ENCODE results near the gene FNDC3B.
"Not testable (repeated sequence)": the region's sequence is repeated elsewhere in the genome, so short reads cannot be mapped to it uniquely, and the experiment has no call there.

Gene FNDC3B

DNA sequence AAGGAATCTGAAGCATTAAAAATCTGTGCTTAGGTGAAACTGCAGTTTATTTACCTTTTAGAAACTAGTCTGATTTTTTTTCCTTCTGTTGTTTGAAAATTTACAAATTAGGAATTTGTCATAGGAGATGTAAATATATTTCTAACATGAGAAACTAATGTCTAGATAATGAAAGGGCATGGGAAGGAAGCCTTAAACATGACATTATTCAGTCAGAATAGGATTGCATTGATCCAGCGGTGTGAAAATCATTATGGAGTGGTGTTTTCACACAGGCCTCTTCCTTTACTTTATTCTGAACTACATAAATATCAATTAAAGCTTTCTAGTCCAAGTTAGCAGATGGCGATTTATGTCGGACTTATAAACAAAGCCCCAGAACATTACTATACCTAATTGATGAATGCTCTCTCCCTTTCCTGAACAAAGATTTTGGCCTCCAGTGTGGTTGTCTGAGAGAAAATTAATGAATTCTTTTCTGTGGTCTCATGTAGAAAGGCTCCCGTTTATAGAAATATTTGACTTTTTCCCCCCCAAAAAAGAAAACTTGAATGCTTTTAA lies 37.9 kb downstream of the FNDC3B start:
- DNase-seq, result no peak

DNA sequence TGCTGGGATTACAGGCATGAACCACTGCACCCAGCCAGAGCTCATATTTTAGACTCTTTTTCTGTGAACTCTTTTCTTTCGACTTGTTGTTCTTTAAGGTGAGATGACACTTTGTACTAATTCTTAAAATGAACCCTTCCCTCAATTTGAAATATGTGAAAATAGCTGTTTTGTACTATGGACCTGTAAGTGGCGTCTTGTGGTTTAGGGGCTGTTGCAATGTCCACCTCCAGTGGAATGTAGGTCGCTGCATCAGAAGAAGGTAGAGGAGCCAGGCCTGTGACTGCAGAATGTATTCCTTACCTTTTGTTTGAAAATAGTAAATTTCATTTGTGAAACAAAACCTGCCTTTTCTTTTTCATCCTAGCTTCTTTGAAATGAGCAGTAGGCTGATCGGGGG lies 38.9 kb downstream of the FNDC3B start:
- no peak for DNase-seq

DNA sequence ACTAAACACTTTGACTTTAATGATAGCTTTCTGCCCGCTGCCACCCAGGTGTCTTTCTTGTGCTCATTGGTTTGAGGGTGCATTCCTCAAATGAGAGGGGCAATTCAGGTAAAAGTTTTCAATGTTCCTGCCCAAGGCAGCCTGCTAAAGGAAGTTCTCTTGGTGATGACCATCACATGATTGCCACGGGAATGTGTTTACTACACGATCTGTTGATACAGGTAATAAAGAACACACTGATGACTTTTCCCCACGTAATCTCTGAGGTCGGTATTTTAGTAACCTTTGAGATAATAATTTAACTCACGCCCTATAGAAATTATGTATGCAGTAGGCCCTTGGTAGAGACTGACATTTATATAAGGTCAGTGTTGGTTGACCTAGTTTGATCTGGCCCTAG lies 39.3 kb downstream of the FNDC3B start:
- no peak for DNase-seq

DNA sequence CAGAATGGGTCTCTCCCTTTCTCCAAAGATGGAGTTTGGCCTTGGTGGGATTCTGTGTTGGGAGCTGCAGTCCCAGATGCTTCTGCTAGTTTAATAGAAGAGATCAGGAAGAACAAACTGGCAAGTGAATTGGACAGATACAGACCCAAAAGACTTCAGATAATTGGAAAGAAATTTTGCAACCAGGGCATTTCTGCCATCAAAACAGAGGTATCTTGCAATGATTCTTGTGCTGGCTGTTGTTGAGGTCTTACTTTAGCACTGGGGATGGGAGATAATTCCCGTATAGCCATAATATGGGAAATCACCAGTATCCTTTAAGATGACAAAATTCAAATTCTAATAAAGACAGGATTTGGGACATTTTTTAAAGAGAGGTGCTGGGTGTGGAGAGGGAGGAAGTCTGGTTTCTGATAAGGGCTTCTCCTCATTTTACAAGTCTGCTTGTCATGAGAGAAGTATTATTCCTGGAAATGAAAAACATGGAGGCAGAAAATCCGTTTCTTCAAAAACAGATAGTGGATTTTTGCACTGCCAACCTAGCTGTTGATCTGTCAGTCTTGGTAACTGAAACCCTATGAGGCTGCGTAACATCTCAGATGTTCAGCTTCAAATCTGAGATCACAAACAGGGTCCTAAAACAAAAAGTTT lies 40.1 kb downstream of the FNDC3B start:
- DNase-seq, result no peak

DNA sequence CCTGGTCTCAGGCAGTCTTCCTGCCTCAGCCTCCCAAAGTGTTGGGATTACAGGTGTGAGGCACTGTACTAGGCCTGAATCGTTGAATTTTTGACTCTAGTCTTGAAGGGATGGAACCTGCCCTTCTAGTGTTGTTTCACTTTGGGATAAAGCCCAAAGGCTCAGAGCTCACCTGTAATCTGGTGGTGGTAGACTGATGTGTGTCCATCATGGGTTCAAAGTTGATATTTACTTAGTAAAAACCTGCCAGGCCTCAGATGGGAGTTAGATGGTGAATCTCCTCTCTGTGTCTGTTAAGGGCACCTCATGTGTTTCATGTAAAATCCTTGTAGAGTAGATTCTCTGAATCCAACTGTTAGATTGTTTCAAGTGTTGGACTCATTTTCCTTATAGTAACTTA lies 41.1 kb downstream of the FNDC3B start:
- no peak for DNase-seq

DNA sequence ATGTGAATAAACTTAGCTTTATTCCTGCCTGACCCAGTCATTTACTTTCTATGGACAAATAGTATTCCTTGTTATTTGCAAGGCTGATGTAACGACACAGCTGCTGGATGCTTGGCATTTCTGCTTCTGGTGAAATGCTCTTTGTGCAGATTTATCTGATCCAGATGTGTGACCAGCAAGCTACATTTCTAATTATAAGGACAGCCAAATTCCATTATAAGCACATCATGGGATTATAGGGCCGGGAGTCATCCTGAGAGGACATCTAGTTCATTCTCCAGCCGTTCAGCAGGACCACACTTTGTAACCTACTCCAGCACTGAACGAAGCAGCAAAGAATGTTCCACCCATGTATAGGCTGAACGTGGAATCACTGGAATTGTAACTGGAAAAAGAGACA lies 42.9 kb downstream of the FNDC3B start:
- DNase-seq, result no peak

DNA sequence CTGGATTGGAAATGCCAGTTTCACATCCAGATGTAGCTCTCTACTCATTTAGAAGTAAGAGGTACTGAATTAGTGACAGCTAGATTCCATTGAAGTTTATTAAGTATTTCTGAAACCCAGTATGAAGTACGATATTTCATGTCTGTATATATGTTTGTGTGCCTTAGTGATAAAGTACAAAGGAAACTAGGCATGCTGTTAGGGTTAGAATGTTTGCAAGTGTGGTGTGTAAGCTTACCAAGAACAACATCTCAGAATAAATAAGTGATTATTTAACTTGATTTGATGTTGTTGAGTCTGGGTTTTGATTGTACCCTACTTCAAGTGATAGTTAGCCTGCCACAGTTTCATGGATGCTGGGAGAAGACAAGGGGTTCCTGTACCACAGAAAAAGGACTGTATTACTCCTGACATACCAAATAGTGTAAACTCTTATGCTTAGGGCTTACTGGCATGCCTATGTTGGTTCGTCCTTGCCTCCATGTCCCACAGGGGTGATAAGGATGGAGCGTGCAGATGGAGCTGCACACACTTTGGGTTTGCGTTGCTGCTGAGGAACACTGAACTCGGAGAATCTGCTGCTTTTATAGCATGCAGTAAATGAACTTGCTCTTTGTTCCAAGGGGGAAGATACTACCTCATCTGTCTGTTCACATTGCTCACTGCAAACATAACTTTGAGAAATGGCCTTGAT lies 43.6 kb downstream of the FNDC3B start:
- no peak for DNase-seq

DNA sequence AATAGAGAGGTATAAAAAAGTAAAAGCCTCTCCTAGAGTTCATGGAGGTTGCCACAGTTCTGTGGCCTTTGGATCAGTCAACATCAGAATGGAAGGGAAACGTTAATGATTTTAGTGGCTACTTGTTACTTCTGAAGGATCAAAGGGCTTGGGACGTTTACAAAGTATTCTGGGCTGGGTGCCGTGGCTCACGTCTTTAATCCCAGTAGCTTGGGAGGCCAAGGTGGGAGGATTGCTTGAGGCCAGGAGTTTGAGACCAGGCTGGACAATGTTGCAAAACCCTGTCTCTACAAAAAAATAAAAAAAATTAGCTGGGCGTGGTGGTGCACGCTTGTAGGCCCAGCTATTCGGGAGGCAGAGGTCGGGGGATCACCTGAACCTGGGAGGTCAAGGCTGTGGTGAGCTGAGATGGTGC lies 44.6 kb downstream of the FNDC3B start:
- DNase-seq, result no peak

DNA sequence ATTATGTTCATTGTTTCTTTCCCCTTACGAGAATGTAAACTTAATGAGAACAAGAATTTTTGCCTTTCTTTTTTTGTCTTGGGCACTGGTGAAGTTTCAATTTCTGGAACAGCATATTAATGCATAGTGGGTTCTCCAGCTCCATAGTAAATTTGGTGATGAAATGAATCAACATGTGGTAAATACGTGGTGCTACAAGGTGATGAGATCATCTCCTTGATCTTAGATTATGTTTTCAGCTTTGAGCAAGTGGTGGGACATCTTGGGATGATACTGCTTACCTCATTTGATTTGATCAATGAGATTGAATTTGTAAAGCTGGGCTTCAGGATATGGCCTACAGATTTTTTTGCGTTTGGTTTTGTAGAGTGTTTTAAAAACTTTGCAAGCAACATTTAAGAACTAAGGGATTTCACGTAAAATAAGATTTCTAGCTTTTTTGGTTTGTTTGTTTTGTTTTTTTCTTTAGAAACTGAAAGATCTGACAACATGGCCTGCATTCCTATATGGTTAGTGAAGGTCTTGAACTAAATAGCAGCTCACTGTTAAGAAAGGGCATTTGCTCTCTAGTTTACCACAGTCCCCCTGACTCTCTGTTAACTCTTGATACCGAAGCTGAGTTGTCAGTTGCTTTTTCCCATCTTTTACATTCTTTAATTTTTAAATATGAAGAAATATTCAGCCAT lies 45.6 kb downstream of the FNDC3B start:
- DNase-seq, result peak; percentile 36

DNA sequence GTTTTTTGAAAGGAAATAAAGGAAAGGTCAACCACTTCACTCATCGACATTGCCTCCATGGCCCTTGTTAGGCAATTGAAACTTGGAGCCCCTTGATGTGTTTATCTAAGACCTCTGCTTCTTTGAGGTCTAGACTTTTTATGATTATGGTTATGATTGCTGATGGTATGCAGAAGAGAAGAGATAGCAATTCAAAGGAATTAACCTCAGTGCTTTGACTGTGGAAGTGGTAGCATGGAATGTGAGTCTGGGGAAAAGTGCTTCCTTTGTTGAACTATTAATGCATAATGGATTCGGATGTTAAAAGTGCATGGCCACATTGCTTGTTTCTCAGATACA lies 46.1 kb downstream of the FNDC3B start:
- no peak for DNase-seq

DNA sequence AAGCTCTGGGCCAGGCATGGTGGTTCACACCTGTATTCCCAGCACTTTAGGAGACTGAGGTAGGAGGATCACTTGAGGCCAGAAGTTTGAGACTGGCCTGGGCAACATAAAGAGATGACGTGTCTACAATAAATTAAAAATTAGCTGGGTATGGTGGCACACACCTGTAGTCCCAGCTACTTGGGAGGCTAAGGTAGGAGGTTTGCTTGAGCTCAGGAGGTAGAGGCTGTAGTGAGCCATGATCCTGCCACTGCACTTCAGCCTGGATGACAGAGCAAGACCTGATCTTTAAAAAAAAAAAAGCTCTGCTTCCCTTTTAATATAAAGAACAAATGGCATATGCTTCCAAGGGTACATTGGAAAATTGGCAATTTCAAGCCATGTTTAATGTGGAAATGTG lies 46.7 kb downstream of the FNDC3B start:
- no peak for DNase-seq

DNA sequence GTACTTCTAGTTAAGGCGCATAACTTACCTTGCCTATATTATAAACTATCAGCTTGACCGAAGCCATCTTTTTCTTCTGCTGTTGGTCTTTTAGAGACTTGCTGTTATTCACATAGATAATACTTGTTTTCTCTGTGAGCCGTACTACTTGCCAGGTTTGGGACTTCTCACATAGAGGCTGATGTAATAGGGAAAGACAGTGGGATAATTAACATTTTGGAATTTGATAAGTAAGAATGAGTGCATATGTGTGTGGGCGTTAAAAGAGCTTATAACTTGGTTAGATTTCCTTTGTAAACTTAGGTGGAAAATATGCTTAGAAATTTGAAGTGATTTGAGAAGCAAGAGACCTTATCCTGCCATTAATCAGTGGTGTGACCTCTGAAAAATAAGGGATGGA lies 47.8 kb downstream of the FNDC3B start:
- DNase-seq, result no peak

DNA sequence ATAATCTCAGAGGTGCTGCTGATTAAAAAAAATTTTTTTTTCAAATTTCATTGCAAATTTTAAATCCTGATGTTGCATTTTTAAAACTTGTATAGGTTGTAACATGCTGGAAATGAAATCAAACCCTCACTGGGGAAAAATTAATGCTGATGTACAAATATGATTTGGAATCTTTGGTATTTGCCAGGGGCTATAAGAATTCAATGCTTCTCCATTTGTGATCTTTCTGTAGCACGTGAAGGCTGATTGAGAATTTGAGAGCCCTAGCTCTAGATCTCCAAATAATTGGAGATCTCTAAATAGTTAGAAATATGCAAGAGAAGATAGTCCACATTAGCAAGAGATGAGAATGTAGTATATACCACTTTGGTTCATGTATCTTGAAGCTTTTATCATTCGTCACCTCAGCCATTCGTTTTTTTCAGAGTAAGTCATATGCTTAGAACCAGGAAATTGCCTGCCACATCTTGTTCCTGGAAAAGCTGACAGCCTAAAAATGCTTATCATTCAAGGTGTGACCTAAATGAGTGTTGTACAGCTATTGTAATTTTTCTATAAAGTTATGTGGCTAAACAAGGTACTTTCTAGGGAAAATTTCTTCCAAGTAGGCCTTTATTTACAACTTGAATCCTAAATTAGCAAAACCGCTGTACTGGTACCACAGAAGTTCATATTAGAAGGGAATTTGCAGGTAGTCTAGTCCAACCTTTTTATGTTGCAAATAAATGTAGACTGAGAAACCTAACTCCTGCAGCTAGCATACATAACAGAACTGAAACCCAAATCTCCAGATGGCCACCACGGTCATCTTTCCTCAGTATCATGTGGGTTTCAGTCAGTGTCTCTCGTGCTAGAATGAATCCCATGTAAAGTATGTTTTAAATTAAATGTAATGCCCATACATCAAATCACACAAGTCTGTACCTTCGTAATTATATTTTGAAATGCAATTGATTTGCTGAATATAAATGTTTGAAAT lies 48.5 kb downstream of the FNDC3B start:
- DNase-seq, result peak; percentile 78

DNA sequence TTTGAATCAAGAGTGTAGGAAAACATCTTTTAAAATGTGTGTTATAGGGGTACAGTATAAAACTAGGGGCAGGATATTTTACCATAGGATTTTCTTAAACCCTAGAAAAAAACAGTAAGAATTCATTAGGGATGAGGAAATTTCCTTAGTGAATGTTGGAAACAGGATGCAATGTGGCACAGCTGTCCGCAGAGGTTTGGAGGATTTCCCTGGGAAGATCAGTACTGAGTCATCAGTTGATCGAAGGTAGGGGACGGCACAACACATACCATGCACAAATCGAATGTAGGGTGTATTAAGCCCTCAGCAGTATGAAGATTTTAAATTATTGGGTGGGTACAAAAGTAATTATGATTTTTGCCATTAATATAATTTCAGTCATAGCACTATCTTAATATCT lies 49.9 kb downstream of the FNDC3B start:
- no peak for DNase-seq

DNA sequence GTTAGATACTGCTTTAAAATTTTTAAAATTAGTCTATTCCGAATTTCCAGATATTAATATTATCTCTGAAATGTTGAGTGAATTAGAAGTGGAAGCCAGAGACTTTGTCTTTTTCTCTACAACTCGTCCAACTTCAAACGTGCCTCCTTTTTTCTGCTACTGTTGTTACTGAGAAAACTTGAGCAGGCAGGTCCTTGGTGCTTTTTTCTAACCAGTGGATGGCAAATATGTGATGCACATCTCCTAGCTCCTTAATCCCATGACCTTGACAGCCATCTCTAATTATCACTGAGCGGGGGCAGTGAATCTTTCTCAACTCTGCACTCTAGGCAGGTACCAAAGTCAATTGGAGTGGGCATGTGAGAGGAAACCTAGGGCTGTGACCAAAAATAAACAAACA lies 50.7 kb downstream of the FNDC3B start:
- DNase-seq, result no peak

DNA sequence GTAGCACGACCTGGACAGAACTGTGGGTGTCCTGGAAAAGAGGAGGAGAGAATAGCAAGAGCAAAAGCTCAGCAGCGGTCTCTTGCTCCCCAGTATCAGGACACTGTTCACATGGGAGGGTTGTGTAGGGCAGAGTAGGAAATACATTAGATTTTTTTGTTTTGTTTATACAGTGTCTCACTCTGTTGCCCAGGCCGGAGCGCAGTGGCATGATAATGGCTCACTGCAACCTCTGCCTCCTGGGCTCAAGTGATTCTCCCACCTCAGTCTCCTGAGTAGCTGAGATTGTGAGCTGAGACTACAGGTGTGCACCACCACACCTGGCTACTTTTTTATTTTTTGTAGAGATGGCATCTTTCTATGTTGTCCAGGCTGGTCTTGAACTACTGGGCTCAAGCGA lies 53.3 kb downstream of the FNDC3B start:
- DNase-seq, result no peak

DNA sequence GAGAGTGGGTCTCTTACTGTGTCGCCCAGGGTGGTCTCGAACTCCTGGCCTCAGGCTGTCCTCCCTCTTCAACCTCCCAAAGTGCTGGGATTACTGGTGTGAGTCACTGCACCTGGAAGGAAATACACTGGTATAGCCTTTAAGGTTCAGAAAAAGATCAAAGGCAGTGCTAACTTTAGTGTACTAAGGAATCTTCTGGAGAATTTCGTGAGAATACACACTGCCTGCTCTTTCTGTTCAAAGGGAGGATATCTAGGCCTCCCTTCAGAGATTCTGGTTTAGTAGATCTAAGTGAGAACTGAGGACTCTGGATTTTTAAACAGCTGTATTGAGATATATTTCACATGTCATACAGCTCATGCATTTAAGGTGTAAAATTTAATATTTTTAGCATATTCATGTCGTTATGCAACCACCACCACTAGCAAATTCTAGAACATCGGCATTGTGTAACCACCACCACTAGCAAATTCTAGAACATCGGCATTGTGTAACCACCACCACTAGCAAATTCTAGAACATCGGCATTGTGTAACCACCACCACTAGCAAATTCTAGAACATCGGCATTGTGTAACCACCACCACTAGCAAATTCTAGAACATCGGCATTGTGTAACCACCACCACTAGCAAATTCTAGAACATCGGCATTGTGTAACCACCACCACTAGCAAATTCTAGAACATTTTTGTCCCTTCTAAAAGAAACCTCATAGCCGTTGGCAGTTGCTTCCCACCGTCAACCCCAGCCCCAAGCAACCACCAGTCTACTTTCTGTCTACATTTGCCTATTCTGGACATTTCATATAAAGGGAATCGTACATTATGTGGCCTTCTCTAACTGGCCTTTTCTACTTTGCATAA lies 54.4 kb downstream of the FNDC3B start:
- not testable (repeated sequence) for DNase-seq

DNA sequence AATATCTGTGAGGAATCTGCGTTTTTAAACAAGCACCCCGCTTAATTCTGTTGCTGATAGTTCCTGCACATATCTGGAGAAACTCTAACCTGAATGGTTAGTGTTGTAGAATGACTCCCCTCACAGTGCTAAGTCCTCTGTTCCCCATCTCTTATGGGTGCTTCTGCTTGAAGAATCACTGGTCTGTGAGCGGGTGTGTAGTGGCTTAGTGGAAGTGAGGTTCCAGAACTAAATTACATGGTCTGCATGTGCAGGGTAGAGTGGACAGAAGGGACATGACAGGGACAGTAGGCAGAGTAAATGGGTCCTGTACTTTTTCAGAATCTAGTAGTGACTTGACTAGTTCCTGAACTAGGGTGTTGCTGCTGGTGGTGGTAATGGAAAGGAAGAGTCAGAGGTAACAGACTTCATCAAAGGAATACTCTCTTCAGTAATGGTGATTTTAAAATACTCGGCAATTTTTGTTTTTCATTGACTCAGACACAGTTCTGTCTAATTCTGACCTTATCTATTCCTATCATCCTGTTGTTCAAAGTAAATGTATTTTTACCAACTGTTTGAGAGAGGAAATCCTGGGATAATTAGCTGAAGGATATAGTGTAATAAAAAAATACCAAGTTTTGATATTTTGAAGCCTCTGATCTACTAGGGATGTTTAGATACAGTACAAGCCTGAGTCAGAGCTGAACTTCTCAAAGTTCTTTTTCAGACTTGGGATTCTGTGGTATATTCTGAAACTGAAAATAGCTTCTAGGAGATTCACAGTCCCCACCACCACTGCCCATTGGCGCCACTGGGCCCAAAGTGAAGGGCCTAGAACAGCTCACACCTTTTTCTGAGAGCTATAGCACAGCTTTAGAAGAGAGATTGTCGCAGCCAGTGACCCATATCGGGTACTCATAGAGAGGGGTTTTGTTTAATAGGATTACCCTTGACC lies 55.5 kb downstream of the FNDC3B start:
- peak; percentile 43 for DNase-seq

DNA sequence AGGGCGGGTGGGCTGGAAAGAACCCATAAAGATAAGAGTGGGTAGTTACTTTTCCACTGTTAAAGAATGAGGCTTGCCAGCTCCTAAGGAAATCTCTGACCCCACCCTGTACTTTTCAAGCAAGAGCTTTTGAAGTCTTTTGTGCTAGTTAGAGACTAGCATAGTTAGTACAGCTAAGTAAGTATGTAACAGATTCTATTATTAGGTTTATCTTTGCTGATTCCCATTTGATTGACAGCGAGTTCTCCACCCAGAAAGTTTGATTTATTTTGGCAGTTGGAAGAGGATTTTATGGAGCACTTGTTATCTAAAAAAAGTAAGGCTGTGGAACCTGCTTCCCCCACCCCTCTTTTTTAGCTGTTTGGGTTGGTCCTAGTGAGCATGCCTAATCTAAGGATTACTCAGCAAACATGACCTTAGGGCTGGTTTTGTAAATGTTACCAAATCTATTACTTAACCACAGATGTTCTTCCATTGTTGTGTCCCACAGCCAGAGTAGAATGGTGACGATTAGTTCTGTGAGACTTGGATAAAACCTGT lies 57.6 kb downstream of the FNDC3B start:
- peak; percentile 78 for DNase-seq

DNA sequence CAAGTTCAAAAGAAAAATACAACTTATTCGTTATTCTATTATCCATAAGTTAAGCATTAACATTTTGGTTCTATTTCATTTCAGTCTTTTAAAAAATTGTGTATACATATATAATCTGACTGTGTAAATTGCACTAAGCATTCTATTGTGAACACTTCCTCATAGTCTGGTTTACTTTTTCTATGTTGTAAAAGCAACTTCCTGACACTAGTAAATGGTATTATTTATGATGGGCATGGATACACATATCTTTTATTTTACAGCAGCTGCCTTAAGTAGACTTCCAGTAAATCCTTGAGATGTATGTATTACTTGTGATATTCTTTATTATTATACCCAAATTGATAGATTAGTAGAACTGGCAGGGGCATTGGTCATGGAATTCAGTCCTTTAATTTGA lies 58.2 kb downstream of the FNDC3B start:
- no peak for DNase-seq

Data from inflammatory macrophage treated with lipopolysaccharide for 4 hours (primary cell).